GM12878 (cell line): ENCODE measurements around the gene PITPNC1. TPM values are rescaled to one million over a fixed set of nuclear protein-coding genes. Genes with fewer than 3 reads are reported as not detected.

ENCODE experiments used
- ATAC-seq: fragments of 200-7000 bp; cut with Tn5 transposase; 3 replicates; pipeline ENCODE4 v1.9.1; 2020; ENCODE audit warnings: mild to moderate bottlenecking, moderate library complexity
- BruUV-seq: library from RNA; stranded (reverse); fragments of 400-500 nt; replicated peaks from 2 replicates; lab custom pipeline; 2021; lab: Mats Ljungman, UMichigan
- CTCF ChIA-PET: fragments of 300-600 bp; sonication (Branson Sonifier 250); formaldehyde crosslinking; extraction: SDS; loops from one replicate; lab custom pipeline; 2021; ENCODE audit warnings: inconsistent platforms; lab: Yijun Ruan, JAX
- POLR2A ChIA-PET: fragments of 350-600 bp; formaldehyde crosslinking; extraction: SDS; loops from one replicate; lab custom pipeline; 2021; ENCODE audit warnings: inconsistent platforms; lab: Charles Lee
- RAD21 ChIA-PET: fragments of 300-600 bp; sonication (Branson Sonifier 250); formaldehyde crosslinking; loops from one replicate; lab custom pipeline; 2023; ENCODE audit warnings: antibody characterized with exemption; ENCODE audit not compliant: unreplicated experiment; lab: Charles Lee
- SMC1A ChIA-PET: fragments of 300-600 bp; sonication (Branson Sonifier 250); formaldehyde crosslinking; loops from one replicate; lab custom pipeline; 2023; ENCODE audit not compliant: unreplicated experiment, uncharacterized antibody; lab: Charles Lee
- DNase-seq: peaks from one replicate; pipeline ENCODE4 v3.0.0-alpha.2; 2011; ENCODE audit warnings: low read depth, low spot score
- FAIRE-seq: peaks from 3 replicates; lab custom pipeline; 2011; peaks lifted over from hg19 to GRCh38; lab: Jason Lieb, UNC
- H2AFZ ChIP-seq: 2 replicates; pipeline ENCODE4 v1.6.0; 2011; ENCODE audit warnings: low read depth, low read length, control low read depth; ENCODE audit not compliant: control insufficient read depth
- H3K27ac ChIP-seq: 2 replicates; pipeline ENCODE4 v1.5.1; 2011; ENCODE audit warnings: control low read depth; ENCODE audit not compliant: control insufficient read depth, insufficient read depth
- H3K27me3 ChIP-seq, 2 experiments: replicated peaks in 1 of 2; 2 replicates each; pipeline versions ENCODE4 v1.6.0 to v1.6.1; 2011; ENCODE audit warnings: low read length in 1 of 2; ENCODE audit not compliant: control insufficient read depth in 2 of 2, insufficient read depth in 2 of 2
- H3K36me3 ChIP-seq, 2 experiments: 2 replicates each; pipeline ENCODE4 v1.5.1; 2011; ENCODE audit warnings: low read length in 1 of 2; ENCODE audit not compliant: control insufficient read depth in 2 of 2, insufficient read depth in 2 of 2
- H3K4me1 ChIP-seq: 2 replicates; pipeline ENCODE4 v1.6.1; 2011; ENCODE audit warnings: mild to moderate bottlenecking, low read length, moderate library complexity, mixed read lengths; ENCODE audit not compliant: control insufficient read depth, insufficient read depth
- H3K4me2 ChIP-seq: 2 replicates; pipeline ENCODE4 v1.6.0; 2011; ENCODE audit warnings: control low read depth; ENCODE audit not compliant: control insufficient read depth, insufficient read depth
- H3K4me3 ChIP-seq: fragments of 200-600 bp; sonication (generic); 2 replicates; pipeline ENCODE4 v1.5.1; 2016
- H3K79me2 ChIP-seq: 2 replicates; pipeline ENCODE4 v1.6.0; 2011; ENCODE audit warnings: low read length; ENCODE audit not compliant: control insufficient read depth, insufficient read depth
- H3K9ac ChIP-seq: 2 replicates; pipeline ENCODE4 v1.8.0; 2011; ENCODE audit warnings: low read length, control low read depth, mixed read lengths; ENCODE audit not compliant: control insufficient read depth, insufficient read depth
- H3K9me3 ChIP-seq: replicated peaks from 3 replicates; pipeline ENCODE4 v1.5.1; 2011; ENCODE audit warnings: mild to moderate bottlenecking, low read length; ENCODE audit not compliant: control insufficient read depth, insufficient read depth
- H4K20me1 ChIP-seq: 2 replicates; pipeline ENCODE4 v1.6.0; 2011; ENCODE audit not compliant: control insufficient read depth, insufficient read depth
- BCL3 ChIP-seq: IDR thresholded peaks from 2 replicates; pipeline ENCODE4 v1.6.1; 2011; ENCODE audit warnings: borderline replicate concordance, low read depth, mild to moderate bottlenecking, moderate library complexity, low read length; ENCODE audit not compliant: insufficient read depth, poor library complexity, severe bottlenecking
- E4F1 ChIP-seq: fragments of 450-650 bp; IDR thresholded peaks from 2 replicates; pipeline ENCODE4 v1.6.1; 2018; ENCODE audit warnings: borderline replicate concordance, mild to moderate bottlenecking; ENCODE audit not compliant: partially characterized antibody
- EED ChIP-seq: sonication (generic); IDR thresholded peaks from 2 replicates; pipeline ENCODE4 v1.6.1; 2016; ENCODE audit warnings: antibody characterized with exemption, low read depth
- ETV6 ChIP-seq, 2 experiments: fragments of 450-650 bp in 1 of 2; IDR thresholded peaks in 1 of 2; conservative IDR thresholded peaks in 1 of 2; 2 replicates each; pipeline ENCODE4 v1.6.1; 2014; ENCODE audit warnings: antibody characterized with exemption in 1 of 2, borderline replicate concordance in 1 of 2, low read depth in 1 of 2, mild to moderate bottlenecking in 1 of 2, moderate library complexity in 1 of 2
- JUND ChIP-seq: IDR thresholded peaks from 2 replicates; pipeline ENCODE4 v1.6.1; 2012; ENCODE audit warnings: low read depth, mild to moderate bottlenecking, low read length, improper control_type of control experiment, moderate library complexity
- MXI1 ChIP-seq: fragments of 150-350 bp; IDR thresholded peaks from 2 replicates; pipeline ENCODE4 v1.6.1; 2011; ENCODE audit warnings: low read depth, mild to moderate bottlenecking, inconsistent platforms, low read length, improper control_type of control experiment
- POLR2AphosphoS2 ChIP-seq: IDR thresholded peaks from 2 replicates; pipeline ENCODE4 v1.6.1; 2011; ENCODE audit warnings: low read depth, mild to moderate bottlenecking, low read length, improper control_type of control experiment, moderate library complexity
- POU2F2 ChIP-seq: IDR thresholded peaks from 3 replicates; pipeline ENCODE4 v1.6.1; 2011; ENCODE audit warnings: low read depth, mild to moderate bottlenecking, low read length, borderline replicate concordance
- RBBP5 ChIP-seq: fragments of 200-600 bp; sonication (generic); conservative IDR thresholded peaks from 2 replicates; pipeline ENCODE4 v1.6.1; 2016
- RCOR1 ChIP-seq: conservative IDR thresholded peaks from 2 replicates; pipeline ENCODE4 v1.6.1; 2012; ENCODE audit warnings: low read depth, low read length, improper control_type of control experiment
- RELA ChIP-seq: fragments of 450-650 bp; IDR thresholded peaks from 2 replicates; pipeline ENCODE4 v1.8.0; 2014; ENCODE audit warnings: borderline replicate concordance; ENCODE audit not compliant: partially characterized antibody
- SREBF2 ChIP-seq: IDR thresholded peaks from 2 replicates; pipeline ENCODE4 v1.6.1; 2012; ENCODE audit warnings: mild to moderate bottlenecking, low read length
- STAT1 ChIP-seq: fragments of 450-650 bp; conservative IDR thresholded peaks from 2 replicates; pipeline ENCODE4 v1.6.1; 2014; ENCODE audit warnings: antibody characterized with exemption, mild to moderate bottlenecking
- TBL1XR1 ChIP-seq: IDR thresholded peaks from 2 replicates; pipeline ENCODE4 v1.6.1; 2012; ENCODE audit warnings: low read depth, low read length, improper control_type of control experiment
- USF2 ChIP-seq: IDR thresholded peaks from 2 replicates; pipeline ENCODE4 v1.6.1; 2011; ENCODE audit warnings: low read depth, low read length, improper control_type of control experiment, borderline replicate concordance
- YBX1 ChIP-seq: fragments of 450-650 bp; IDR thresholded peaks from 2 replicates; pipeline ENCODE4 v1.6.1; 2016; ENCODE audit warnings: antibody characterized with exemption
- ZBTB4 ChIP-seq: fragments of 450-650 bp; formaldehyde crosslinking; IDR thresholded peaks from 2 replicates; pipeline ENCODE4 v1.4.0; 2022; ENCODE audit warnings: mild to moderate bottlenecking, moderate library complexity
- ZZZ3 ChIP-seq: IDR thresholded peaks from 2 replicates; pipeline ENCODE4 v1.6.1; 2011; ENCODE audit warnings: low read depth; ENCODE audit not compliant: control insufficient read depth, insufficient read length
- WGBS: methylation state at CpG from one replicate; pipeline ENCODE4 v1.1.6; 2016; ENCODE audit warnings: low lambda C conversion rate; ENCODE audit not compliant: insufficient replicate concordance, insufficient coverage; ENCODE audit errors: missing lambda C conversion rate; 5-methylcytosine and 5-hydroxymethylcytosine counted together
- in situ Hi-C: fragments of 300-500 bp; cut with MboI; formaldehyde crosslinking; loops from 9 replicates; pipeline ENCODE4 v1.14.3; 2018; ENCODE audit warnings: mixed read lengths
- intact Hi-C: fragments of 100-400 bp; cut with micrococcal nuclease; formaldehyde crosslinking; loops from one replicate; pipeline ENCODE4 v1.14.2; 2022; ENCODE audit not compliant: unreplicated experiment
- polyA plus RNA-seq, 11 experiments: library from polyadenylated mRNA; depleted of rRNA in 4 of 11; unstranded in 6 of 11; stranded (reverse) in 5 of 11; fragments of >200 nt; fragmentation: Nextera tagmentation in 4 of 11; fragmentation: Illumina TruSeq in 1 of 11; extraction: Ambion mirVana in 4 of 11; extraction: Trizol in 1 of 11; gene quantifications; 1 replicate in 1 of 11; 2 replicates in 10 of 11; pipeline versions ENCODE4 v1.2.1 to v1.2.3, GENCODE V29; 2011 to 2016; ENCODE audit warnings: inconsistent platforms in 2 of 11, missing spikeins in 2 of 11, low read depth in 1 of 11
- total RNA-seq, 4 experiments: library from RNA; depleted of rRNA in 3 of 4; stranded (reverse); fragments of >200 nt in 3 of 4; fragmentation: Illumina TruSeq in 1 of 4; extraction: Trizol in 1 of 4; gene quantifications; 2 replicates each; pipeline versions ENCODE4 v1.2.1 to v1.2.3, GENCODE V29; 2013 to 2021

The PITPNC1 gene
- total and polyA plus RNA-seq, 10 of the 15 experiments (the other 5 are each of a cell fraction or from before 2014, with no cell fraction given), result 12.2 to 62.4 (median 47.3) TPM

GRCh38 chr17:67488768-67489167 is 111.7 kb downstream of the PITPNC1 start:
- BruUV-seq, result no TSS peak
- Histone ChIP-seq H2AFZ (no peak overlapping the region), H3K9ac (no peak overlapping the region), H3K4me2 (no peak overlapping the region), H3K79me2 (peaks cover 20% of the 10 kb centered on the region), H3K9me3 (no peaks in the 10 kb centered on the region; the same call in 2 of the 3 replicates), H3K4me1 (peaks cover 10% of the 10 kb centered on the region), H3K4me3 (no peak overlapping the region), H4K20me1 (no peaks in the 10 kb centered on the region), H3K27me3 (no peaks in the 10 kb centered on the region), H3K27ac (no peak overlapping the region), H3K36me3 (0 out of 4 replicates have a peak, but pooled peaks cover 0 to 4% of the 10 kb centered on the region in 2 experiments)
- no peak for ATAC-seq
- CTCF ChIA-PET, result no interaction called here
- in situ Hi-C loops, result no loop called here
- POLR2A ChIA-PET, result no interaction called here
- RAD21 ChIA-PET, result no interaction called here
- FAIRE-seq, result no peak
- intact Hi-C loops, result no loop called here
- DNase-seq, result no peak
- SMC1A ChIA-PET, result no interaction called here
- WGBS, result 94% methylated on average over 4 of the region's 4 CpGs
- TF ChIP-seq MXI1, result no peak
- no peak for TF ChIP-seq ZBTB4
- TF ChIP-seq RCOR1, result no peak
- TF ChIP-seq STAT1, result no peak
- TF ChIP-seq SREBF2, result no peak
- TF ChIP-seq TBL1XR1, result no peak
- no peak for TF ChIP-seq BCL3
- TF ChIP-seq YBX1, result no peak
- TF ChIP-seq RBBP5, result no peak
- no peak for TF ChIP-seq USF2
- no peak for TF ChIP-seq ZZZ3
- no peak for TF ChIP-seq E4F1
- TF ChIP-seq JUND, result no peak
- TF ChIP-seq ETV6 (conservative IDR thresholded peaks at IDR 0.05 in 1 of 2, IDR thresholded peaks at IDR 0.05 in 1 of 2; ENCODE audit: borderline replicate concordance in 1 of 2, low read depth in 1 of 2), result no peak
- no peak for TF ChIP-seq POU2F2
- TF ChIP-seq EED, result no peak
- TF ChIP-seq RELA, result no peak
- TF ChIP-seq POLR2AphosphoS2, result no peak
